GM21390 (cell line): ENCODE results near the gene SOX12.

Experiments used
- ATAC-seq: cut with Tn5 transposase; IDR thresholded peaks from one replicate; pipeline ENCODE4 v1.9.1; 2021; ENCODE audit not compliant: unreplicated experiment

Gene SOX12

GRCh38 chr20:325045-325888 lies at the start of gene SOX12:
SOX12 (plus strand) TSS chr20:325552; CDS start chr20:325925, 373 bp downstream.
- ATAC-seq, result peak; percentile 66

- no peak for ATAC-seq
Measured at GRCh38 chr20:275791-276190, 49.6 kb upstream of the SOX12 start.

- ATAC-seq, result no peak
Measured at GRCh38 chr20:276620-277495, 48.5 kb upstream of the SOX12 start.

GRCh38 chr20:277496-277781 lies 47.9 kb upstream of the SOX12 start:
- ATAC-seq, result no peak

GRCh38 chr20:278181-278580 lies 47.2 kb upstream of the SOX12 start:
- ATAC-seq, result no peak

- ATAC-seq, result no peak
Measured at GRCh38 chr20:278607-279571, 46.5 kb upstream of the SOX12 start.

GRCh38 chr20:284172-284571 lies 41.2 kb upstream of the SOX12 start:
- no peak for ATAC-seq

GRCh38 chr20:286508-286907 lies 38.8 kb upstream of the SOX12 start:
- no peak for ATAC-seq

GRCh38 chr20:288956-289692 lies 36.2 kb upstream of the SOX12 start:
- no peak for ATAC-seq

GRCh38 chr20:289693-290083 lies 35.7 kb upstream of the SOX12 start:
- ATAC-seq, result no peak

- peak; percentile 81 for ATAC-seq
Measured at GRCh38 chr20:290084-290831, 35.1 kb upstream of the SOX12 start, which contains the start of gene C20orf96. C20orf96 (minus strand) TSS chr20:290750; CDS start chr20:290610, 140 bp downstream.

- ATAC-seq, result no peak
Measured at GRCh38 chr20:294602-295001, 30.8 kb upstream of the SOX12 start.

GRCh38 chr20:295804-296203 lies 29.5 kb upstream of the SOX12 start:
- ATAC-seq, result no peak

- ATAC-seq, result peak; percentile 72
Measured at GRCh38 chr20:297098-297924, 28.0 kb upstream of the SOX12 start, which contains the start of gene ZCCHC3. ZCCHC3 (plus strand) TSS chr20:297570; CDS start chr20:297587, 17 bp downstream.

- ATAC-seq, result peak; percentile 21
Measured at GRCh38 chr20:297925-298775, 27.2 kb upstream of the SOX12 start.

- ATAC-seq, result no peak
Measured at GRCh38 chr20:298776-299391, 26.5 kb upstream of the SOX12 start.

- ATAC-seq, result no peak
Measured at GRCh38 chr20:300345-300990, 24.9 kb upstream of the SOX12 start.
